ENCODE data around the gene CCNDBP1. TPM values are rescaled to one million over a fixed set of nuclear protein-coding genes. Genes with fewer than 3 reads are reported as not detected.

CCNDBP1 gene
- total RNA-seq, 1 experiment from 2014 or later = 39.8 TPM

GRCh38 chr15:43246261-43246774 lies 61.1 kb downstream of the CCNDBP1 start:
- ATAC-seq = no peak
- intact Hi-C loops (cut with micrococcal nuclease) = no loop called here
- no peaks in the 10 kb centered on the region for H3K36me3 ChIP-seq (ENCODE audit: control insufficient read depth in 1 of 2, insufficient read depth in 2 of 2, low read length in 2 of 2)
- H2AFZ ChIP-seq (ENCODE audit: low read depth, low read length, poor library complexity, severe bottlenecking) = no peak overlapping the region
- H3K9ac ChIP-seq (ENCODE audit: low read length) = no peak overlapping the region
- no peaks in the 10 kb centered on the region for H3K9me3 ChIP-seq (ENCODE audit: control insufficient read depth in 1 of 2, insufficient read depth in 1 of 2, low read depth in 1 of 2, low read length in 2 of 2)
- BruUV-seq (replicated peaks) = no TSS peak
- no peaks in the 10 kb centered on the region for H3K9me2 ChIP-seq (ENCODE audit: insufficient read depth)
- H3K4me3 ChIP-seq (replicated peaks in 1 of 2; ENCODE audit: low read depth in 1 of 2, low read length in 2 of 2) = no peak overlapping the region
- no peaks in the 10 kb centered on the region for H3K4me1 ChIP-seq (ENCODE audit: control insufficient read depth in 1 of 2, insufficient read depth in 2 of 2, low read length in 2 of 2)
- RAD21 ChIA-PET (ENCODE audit: low non-redundant PET in 1 of 2, low total read pairs in 2 of 2, uncharacterized antibody in 2 of 2, unreplicated experiment in 2 of 2) = no interaction called here
- CTCF ChIA-PET = no interaction called here
- no peaks in the 10 kb centered on the region for H3K27me3 ChIP-seq (ENCODE audit: insufficient read depth, low read length)
- no peak overlapping the region for H3K27ac ChIP-seq (ENCODE audit: low read depth, low read length)
- H4K20me1 ChIP-seq (ENCODE audit: insufficient read depth) = no peaks in the 10 kb centered on the region
- no peak for TF ChIP-seq JUND (IDR thresholded peaks at IDR 0.05)
- H3K79me2 ChIP-seq (ENCODE audit: insufficient read depth, low read length) = no peaks in the 10 kb centered on the region
- no peak overlapping the region for H3K4me2 ChIP-seq (ENCODE audit: low read length)
- POLR2A ChIA-PET = no interaction called here
- no peak for DNase-seq (ENCODE audit: low read depth, low spot score)

Other genes starting within 250 kb of the CCNDBP1 start
- gene UBR1, start 79.4 kb upstream of the CCNDBP1 start, total RNA-seq (2021; ENCODE audit: unreplicated experiment) = 17.9 TPM
- gene TMEM62, start 51.8 kb upstream of the CCNDBP1 start, total RNA-seq (2021; ENCODE audit: unreplicated experiment) = 8.8 TPM
- gene EPB42, start 35.6 kb downstream of the CCNDBP1 start, total RNA-seq (2021; ENCODE audit: unreplicated experiment) = not detected
- not detected for gene TGM5, start 81.5 kb downstream of the CCNDBP1 start, total RNA-seq (2021; ENCODE audit: unreplicated experiment)
- not detected for gene TGM7, start 116.9 kb downstream of the CCNDBP1 start, total RNA-seq (2021; ENCODE audit: unreplicated experiment)
- 4.7 TPM for gene LCMT2, start 145.2 kb downstream of the CCNDBP1 start, total RNA-seq (2021; ENCODE audit: unreplicated experiment)
- gene ZSCAN29, start 185.6 kb downstream of the CCNDBP1 start, total RNA-seq (2021; ENCODE audit: unreplicated experiment) = 27.3 TPM
- 38.6 TPM for gene TUBGCP4, start 185.7 kb downstream of the CCNDBP1 start, total RNA-seq (2021; ENCODE audit: unreplicated experiment)